Body of pancreas (tissue), 4 donors: ENCODE measurements around the gene APLP2.

ENCODE experiments used
- POLR2A ChIP-seq, 3 donors: fragments of 450-650 bp; IDR thresholded peaks; one replicate each; pipeline ENCODE4 v1.6.1; 2016; ENCODE audit warnings: antibody characterized with exemption in 3 of 3, mild to moderate bottlenecking in 2 of 3
- TF ChIP-seq, protein P1 (sequence below), 7 experiments: fragments of 450-650 bp in 4 of 7; fragments of 200-600 bp in 3 of 7; sonication (generic) in 3 of 7; IDR thresholded peaks; one replicate each; pipeline ENCODE4 v1.5.1; 2016 to 2019; ENCODE audit warnings: antibody characterized with exemption in 7 of 7

- TF ChIP-seq, protein P1, sequence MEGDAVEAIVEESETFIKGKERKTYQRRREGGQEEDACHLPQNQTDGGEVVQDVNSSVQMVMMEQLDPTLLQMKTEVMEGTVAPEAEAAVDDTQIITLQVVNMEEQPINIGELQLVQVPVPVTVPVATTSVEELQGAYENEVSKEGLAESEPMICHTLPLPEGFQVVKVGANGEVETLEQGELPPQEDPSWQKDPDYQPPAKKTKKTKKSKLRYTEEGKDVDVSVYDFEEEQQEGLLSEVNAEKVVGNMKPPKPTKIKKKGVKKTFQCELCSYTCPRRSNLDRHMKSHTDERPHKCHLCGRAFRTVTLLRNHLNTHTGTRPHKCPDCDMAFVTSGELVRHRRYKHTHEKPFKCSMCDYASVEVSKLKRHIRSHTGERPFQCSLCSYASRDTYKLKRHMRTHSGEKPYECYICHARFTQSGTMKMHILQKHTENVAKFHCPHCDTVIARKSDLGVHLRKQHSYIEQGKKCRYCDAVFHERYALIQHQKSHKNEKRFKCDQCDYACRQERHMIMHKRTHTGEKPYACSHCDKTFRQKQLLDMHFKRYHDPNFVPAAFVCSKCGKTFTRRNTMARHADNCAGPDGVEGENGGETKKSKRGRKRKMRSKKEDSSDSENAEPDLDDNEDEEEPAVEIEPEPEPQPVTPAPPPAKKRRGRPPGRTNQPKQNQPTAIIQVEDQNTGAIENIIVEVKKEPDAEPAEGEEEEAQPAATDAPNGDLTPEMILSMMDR (IDR thresholded peaks at IDR 0.05) = no peak
- TF ChIP-seq POLR2A (IDR thresholded peaks at IDR 0.05) = no peak
Observed at GRCh38 chr11:130157840-130158239, 88.1 kb downstream of the APLP2 start.
